GM18868 (cell line): ENCODE data around the gene SGIP1.
"Not testable (repeated sequence)": the region's sequence is repeated elsewhere in the genome, so short reads cannot be mapped to it uniquely, and the experiment has no call there.

Experiments
- ATAC-seq: cut with Tn5 transposase; IDR thresholded peaks from one replicate; pipeline ENCODE4 v1.9.1; 2021; ENCODE audit warnings: mild to moderate bottlenecking, moderate library complexity; ENCODE audit not compliant: unreplicated experiment

SGIP1 gene

GRCh38 chr1:66552287-66552686 is 18.3 kb downstream of the SGIP1 start:
- no peak for ATAC-seq

GRCh38 chr1:66552829-66553228 is 18.9 kb downstream of the SGIP1 start:
- no peak for ATAC-seq

- no peak for ATAC-seq
These were observed 19.9 kb downstream of the SGIP1 start for GRCh38 chr1:66553846-66554245.

- no peak for ATAC-seq
These were observed 22.2 kb downstream of the SGIP1 start for GRCh38 chr1:66556161-66556611.

- no peak for ATAC-seq
These were observed 23.2 kb downstream of the SGIP1 start for GRCh38 chr1:66557157-66557556.

- ATAC-seq: no peak
These were observed 25.6 kb downstream of the SGIP1 start for GRCh38 chr1:66559517-66559916.

GRCh38 chr1:66562561-66562960 is 28.6 kb downstream of the SGIP1 start:
- no peak for ATAC-seq

GRCh38 chr1:66563094-66563800 is 29.3 kb downstream of the SGIP1 start:
- no peak for ATAC-seq

- ATAC-seq: no peak
These were observed 30.1 kb downstream of the SGIP1 start for GRCh38 chr1:66563941-66564630.

GRCh38 chr1:66570196-66570595 is 36.2 kb downstream of the SGIP1 start:
- ATAC-seq: no peak

GRCh38 chr1:66571789-66572188 is 37.8 kb downstream of the SGIP1 start:
- ATAC-seq: no peak

- ATAC-seq: no peak
These were observed 41.8 kb downstream of the SGIP1 start for GRCh38 chr1:66575739-66576138.

GRCh38 chr1:66576645-66577044 is 42.7 kb downstream of the SGIP1 start:
- no peak for ATAC-seq

- ATAC-seq: no peak
These were observed 44.9 kb downstream of the SGIP1 start for GRCh38 chr1:66578841-66579240.

- ATAC-seq: no peak
These were observed 46.1 kb downstream of the SGIP1 start for GRCh38 chr1:66580081-66580480.

GRCh38 chr1:66583021-66583420 is 49.1 kb downstream of the SGIP1 start:
- no peak for ATAC-seq

GRCh38 chr1:66585002-66585401 is 51.0 kb downstream of the SGIP1 start:
- no peak for ATAC-seq

- ATAC-seq: no peak
These were observed 55.4 kb downstream of the SGIP1 start for GRCh38 chr1:66589326-66589725.

- ATAC-seq: not testable (repeated sequence)
These were observed 58.2 kb downstream of the SGIP1 start for GRCh38 chr1:66592106-66592507.

GRCh38 chr1:66596191-66596590 is 62.2 kb downstream of the SGIP1 start:
- ATAC-seq: no peak

- no peak for ATAC-seq
These were observed 63.5 kb downstream of the SGIP1 start for GRCh38 chr1:66597500-66597899.

GRCh38 chr1:66598670-66599069 is 64.7 kb downstream of the SGIP1 start:
- ATAC-seq: no peak
